Activated naive CD4-positive, alpha-beta T cell treated with anti-CD3 and anti-CD28 coated beads, Interleukin-2, amount 50 U/mL, for 72 hours (primary cell): ENCODE measurements around the gene FOXI3. TPM values are rescaled to one million over a fixed set of nuclear protein-coding genes. Genes with fewer than 3 reads are reported as not detected.
"Not testable (repeated sequence)": the region's sequence is repeated elsewhere in the genome, so short reads cannot be mapped to it uniquely, and the experiment has no call there.

Experiments
- ATAC-seq, 2 donors: fragments of 150-1000 bp; cut with Tn5 transposase; 2 replicates each; pipeline ENCODE4 v1.10.0; 2021; ENCODE audit warnings: mild to moderate bottlenecking in 2 of 2, moderate library complexity in 2 of 2
- DNase-seq, 2 donors: peaks; one replicate each; pipeline ENCODE4 v3.0.0; 2021 to 2022; ENCODE audit warnings: low spot score in 2 of 2
- H3K27ac Mint-ChIP-seq, 2 donors: one replicate each; pipeline ENCODE4 v1.8.0; 2022; ENCODE audit warnings: mild to moderate bottlenecking in 2 of 2, mixed read lengths in 2 of 2
- H3K36me3 Mint-ChIP-seq, 2 donors: one replicate each; pipeline ENCODE4 v1.8.0; 2022; ENCODE audit warnings: mixed read lengths in 2 of 2
- H3K9me3 Mint-ChIP-seq, 2 donors: one replicate each; pipeline ENCODE4 v1.8.0; 2022; ENCODE audit warnings: mixed read lengths in 2 of 2
- total RNA-seq, 2 donors: library from RNA; stranded (reverse); gene quantifications; one replicate each; pipeline ENCODE4 v1.2.3, GENCODE V29; 2022

FOXI3 gene
- total RNA-seq, 2 donors from 2014 or later, result not detected

DNA sequence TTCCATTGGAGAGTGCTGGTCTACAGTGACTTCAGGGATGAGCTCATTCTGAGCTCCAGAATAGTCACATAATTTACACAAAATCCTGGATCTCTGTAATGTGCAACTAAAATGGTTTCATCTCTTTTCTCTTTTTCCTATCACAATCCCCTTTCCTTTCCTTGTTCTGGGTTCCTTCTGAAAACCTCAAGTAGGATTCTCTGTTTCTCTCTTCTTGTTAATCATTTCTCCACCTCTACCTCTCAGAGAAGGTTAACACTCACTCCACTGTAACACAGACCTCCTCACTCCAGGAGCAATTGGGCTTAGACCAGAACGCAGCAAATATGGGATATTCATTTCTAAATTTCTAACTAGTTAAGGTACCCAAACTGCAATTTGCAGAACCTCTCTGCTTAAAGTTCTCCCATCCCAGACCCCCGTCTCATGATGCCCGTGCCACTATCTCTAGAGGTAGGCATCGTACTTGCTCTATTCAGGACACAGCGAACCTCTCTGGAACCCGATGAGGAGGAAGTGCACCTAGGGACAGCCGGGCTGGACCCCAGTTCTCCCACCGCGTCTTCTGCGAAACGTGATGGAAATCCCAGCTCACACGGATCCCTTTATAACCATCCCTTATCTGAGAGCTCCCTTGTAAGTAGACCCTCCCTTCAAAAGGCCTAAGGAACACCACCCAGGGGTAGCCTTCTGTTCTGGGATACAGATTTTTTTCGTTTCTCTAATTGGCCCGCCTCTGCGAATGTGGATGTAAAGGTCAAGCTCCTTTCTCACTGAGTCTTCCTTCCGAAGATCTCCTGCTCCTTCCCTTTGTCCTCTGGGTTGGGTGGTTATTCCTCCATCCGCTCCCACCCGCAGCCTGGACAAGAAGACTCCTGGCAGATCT is 1.3 kb downstream of the FOXI3 start:
- Mint-ChIP-seq H3K36me3 (no peaks in the 10 kb centered on the region), H3K9me3 (no peaks in the 10 kb centered on the region), H3K27ac (no peak overlapping the region)
- DNase-seq (no peak), ATAC-seq (no peak)

DNA sequence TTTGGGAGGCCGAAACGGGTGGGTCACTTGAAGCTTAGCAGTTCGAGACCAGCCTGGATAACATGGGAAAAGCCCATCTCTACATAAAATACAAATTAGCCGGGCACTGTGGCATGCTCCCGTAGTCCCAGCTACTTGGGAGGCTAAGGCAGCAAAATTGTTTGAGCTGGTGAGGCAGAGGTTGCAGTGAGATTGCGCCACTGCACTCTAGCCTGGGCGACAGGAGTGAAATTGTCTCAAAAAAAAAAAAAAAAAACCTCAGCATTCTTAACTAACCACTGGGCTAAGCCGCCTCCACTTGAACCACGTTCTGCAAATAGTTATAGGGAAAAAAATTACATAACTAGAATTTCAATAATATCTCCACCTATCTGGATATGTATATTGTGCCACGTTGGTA is 2.3 kb downstream of the FOXI3 start:
- H3K36me3 Mint-ChIP-seq, result no peaks in the 10 kb centered on the region
- no peak for DNase-seq
- no peaks in the 10 kb centered on the region for H3K9me3 Mint-ChIP-seq
- H3K27ac Mint-ChIP-seq, result no peak overlapping the region
- no peak for ATAC-seq

DNA sequence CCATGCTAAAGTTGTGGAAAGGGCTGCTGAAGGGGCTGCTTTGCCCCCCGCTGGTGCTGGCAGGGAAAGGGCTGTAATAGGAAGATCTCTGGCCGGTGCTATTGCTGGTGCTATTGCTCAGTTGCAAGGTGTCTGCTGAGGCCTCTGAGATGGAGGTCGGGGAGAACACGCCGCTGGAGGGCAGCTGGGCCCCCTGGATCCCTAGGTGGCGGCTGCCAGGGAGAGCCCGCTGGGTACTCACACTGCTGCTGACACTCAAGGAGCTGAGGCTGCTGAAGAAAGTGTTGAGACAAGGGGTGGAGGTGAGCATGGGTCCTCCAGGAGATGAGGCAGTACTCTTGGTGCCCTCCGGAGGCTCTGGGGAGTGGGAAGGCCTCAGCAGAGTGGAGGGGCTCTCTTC is 4.2 kb downstream of the FOXI3 start:
- Mint-ChIP-seq H3K36me3 (no peaks in the 10 kb centered on the region), H3K9me3 (no peaks in the 10 kb centered on the region), H3K27ac (no peak overlapping the region)
- ATAC-seq, result no peak
- no peak for DNase-seq

DNA sequence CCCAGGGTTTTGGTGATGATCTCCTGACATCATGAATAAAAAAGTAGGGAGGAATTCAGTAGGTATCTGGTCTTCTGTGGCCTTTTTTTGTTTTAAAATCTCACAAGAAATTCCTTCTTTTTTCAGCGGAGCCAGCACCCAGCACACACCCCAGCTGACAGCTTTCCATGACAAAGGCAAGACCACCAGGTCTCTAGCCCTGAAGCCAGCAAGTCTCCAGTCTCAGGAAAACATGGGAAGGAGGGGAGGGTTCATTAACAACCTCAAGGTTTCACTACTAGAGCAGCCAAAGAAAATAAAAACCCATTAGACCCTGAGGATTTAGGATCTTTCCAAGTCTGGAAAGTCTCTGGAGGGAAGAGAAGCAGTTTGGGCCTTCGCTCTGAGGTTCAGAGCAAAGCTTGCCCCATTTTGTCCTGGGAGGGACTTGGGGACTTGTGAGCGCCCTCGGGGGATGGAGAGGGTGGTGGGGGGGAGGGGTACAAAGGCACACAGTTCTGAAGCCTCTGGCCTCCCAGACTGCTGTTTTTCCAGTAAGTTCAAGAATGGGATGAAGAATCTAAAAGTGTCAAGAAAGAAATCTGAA is 9.0 kb downstream of the FOXI3 start:
- H3K9me3 Mint-ChIP-seq, result no peaks in the 10 kb centered on the region

DNA sequence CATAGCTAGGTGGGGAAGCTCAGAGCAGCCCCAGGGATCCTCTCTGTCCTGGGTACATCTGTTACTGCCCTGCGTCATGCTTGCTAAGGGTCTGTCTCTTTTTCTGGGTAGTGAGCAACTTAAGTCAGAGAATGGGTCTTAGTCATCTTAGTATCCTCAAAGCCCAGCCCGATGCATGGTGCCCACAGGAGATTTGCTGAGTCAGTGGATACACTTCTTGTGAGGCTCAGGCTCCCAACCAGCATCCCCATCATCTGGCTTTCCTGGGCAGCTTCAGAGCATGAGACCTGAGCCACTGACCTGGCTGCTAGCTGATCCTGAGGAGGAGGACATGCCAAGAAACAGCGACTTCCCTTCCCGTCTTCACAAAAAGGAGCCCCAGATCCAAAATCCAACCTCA is 10.0 kb downstream of the FOXI3 start:
- Mint-ChIP-seq H3K9me3 (no peaks in the 10 kb centered on the region), H3K36me3 (peaks cover 0 to 4% of the 10 kb centered on the region in 2 donors), H3K27ac (no peak overlapping the region)
- DNase-seq, result no peak
- no peak for ATAC-seq

More for the DNA sequence above, 9.0 kb downstream of the FOXI3 start:
- Mint-ChIP-seq H3K27ac (no peak overlapping the region), H3K36me3 (peaks cover 0 to 4% of the 10 kb centered on the region in 2 donors)
- no peak for DNase-seq
- ATAC-seq, result no peak

DNA sequence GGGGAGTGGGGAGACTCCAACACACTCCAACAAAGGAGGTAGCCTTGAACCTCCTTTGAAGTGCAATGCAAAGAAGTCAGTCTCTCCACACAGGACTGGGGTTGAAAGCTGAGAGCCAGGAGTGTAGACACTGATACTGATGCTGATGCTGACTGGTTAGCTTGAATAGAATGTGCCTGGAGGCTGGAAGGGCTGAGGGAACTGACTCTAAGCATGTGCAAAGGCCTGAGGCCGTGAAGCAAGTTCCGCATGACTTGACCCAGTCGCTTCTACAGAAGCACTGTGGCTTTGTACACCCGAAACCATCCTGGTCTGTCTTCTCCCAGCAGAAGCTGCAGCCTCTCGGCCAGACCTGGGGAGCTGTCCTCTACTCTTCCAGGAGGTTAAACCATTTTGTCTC is 10.4 kb downstream of the FOXI3 start:
- peaks cover 0 to 4% of the 10 kb centered on the region in 2 donors for H3K36me3 Mint-ChIP-seq
- no peak for DNase-seq

DNA sequence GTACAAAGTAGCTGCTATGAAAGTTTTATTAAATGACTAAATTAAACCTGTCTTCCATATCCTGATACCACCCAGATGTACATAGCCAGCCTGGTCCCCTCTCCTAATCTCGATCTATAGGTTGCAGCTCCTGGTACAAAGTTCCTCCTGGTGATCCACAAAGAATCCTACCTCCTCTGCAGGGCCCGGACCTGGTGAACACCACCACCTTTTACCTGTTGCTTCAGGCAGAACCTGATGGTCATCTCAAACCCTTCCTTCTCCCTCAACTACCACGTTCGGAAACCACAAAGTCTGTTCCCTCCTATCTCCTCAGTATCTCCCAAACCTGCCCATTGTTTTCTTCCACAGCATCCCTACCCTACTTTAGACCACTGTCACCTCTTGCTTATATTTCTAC is 15.5 kb downstream of the FOXI3 start:
- ATAC-seq (no peak), DNase-seq (no peak)
- Mint-ChIP-seq H3K9me3 (peaks cover 0 to 4% of the 10 kb centered on the region in 2 donors), H3K36me3 (peaks cover 0 to 4% of the 10 kb centered on the region in 2 donors), H3K27ac (no peak overlapping the region)

More for the DNA sequence above, 10.4 kb downstream of the FOXI3 start:
- Mint-ChIP-seq H3K27ac (no peak overlapping the region), H3K9me3 (no peaks in the 10 kb centered on the region)
- no peak for ATAC-seq

DNA sequence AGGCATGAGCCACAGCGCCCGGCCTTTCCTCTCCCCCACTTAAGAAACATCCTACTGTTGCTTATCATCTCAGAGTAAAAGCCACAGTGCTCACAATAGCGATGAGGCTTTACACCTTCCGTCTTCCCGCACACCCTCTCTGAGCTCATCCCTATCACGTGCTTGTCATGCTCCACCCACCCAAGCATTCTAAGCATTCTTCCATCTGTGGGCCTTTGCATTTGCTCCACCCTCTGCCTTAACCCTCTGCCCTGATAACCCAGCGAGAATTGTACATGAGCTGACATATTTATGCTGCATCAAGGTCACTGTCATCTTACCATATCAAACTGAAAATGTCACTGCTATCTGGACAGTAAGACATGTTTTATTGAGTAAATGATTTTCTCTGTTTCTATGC is 22.6 kb downstream of the FOXI3 start:
- Mint-ChIP-seq H3K9me3 (peaks cover 4 to 13% of the 10 kb centered on the region in 2 donors), H3K27ac (no peak overlapping the region), H3K36me3 (no peaks in the 10 kb centered on the region)
- DNase-seq (no peak), ATAC-seq (no peak)

DNA sequence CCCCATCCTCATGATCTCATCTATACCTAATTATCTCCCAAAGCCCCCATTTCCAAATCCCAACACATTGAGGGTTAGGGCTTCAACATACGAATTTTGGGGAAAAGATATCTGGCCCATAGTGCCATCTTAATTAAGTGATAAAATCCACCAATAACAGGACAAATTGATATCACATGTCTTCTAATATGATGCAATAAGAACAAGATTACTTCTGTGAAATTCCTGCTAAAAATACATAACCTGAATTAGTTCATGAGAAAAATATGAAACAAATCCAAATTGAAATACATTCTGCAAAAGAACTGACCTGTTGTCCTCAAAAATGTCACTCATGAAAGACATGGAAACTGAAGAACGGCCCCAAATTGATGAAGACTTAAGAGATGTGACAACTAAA is 28.8 kb downstream of the FOXI3 start:
- peaks cover 0 to 3% of the 10 kb centered on the region in 2 donors for H3K9me3 Mint-ChIP-seq
- DNase-seq, result no peak
- no peaks in the 10 kb centered on the region for H3K36me3 Mint-ChIP-seq
- no peak for ATAC-seq
- no peak overlapping the region for H3K27ac Mint-ChIP-seq

DNA sequence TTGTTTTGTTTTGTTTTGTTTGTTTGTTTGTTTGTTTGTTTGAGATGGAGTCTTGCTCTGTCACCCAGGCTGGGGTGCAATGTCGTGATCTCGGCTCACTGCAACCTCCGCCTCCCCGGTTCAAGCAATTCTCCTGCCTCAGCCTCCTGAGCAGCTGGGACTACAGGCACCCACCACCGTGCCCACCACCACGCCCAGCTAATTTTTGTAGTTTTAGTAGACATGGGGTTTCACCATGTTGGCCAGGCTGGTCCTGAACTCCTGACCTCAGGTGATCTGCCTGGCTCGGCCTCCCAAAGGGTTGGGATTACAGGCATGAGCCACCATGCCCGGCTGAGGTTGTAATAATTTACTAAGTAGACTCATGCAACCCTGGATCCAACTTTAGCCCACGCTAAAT is 33.4 kb downstream of the FOXI3 start:
- not testable (repeated sequence) for DNase-seq, H3K9me3 Mint-ChIP-seq, ATAC-seq, H3K36me3 Mint-ChIP-seq, H3K27ac Mint-ChIP-seq

DNA sequence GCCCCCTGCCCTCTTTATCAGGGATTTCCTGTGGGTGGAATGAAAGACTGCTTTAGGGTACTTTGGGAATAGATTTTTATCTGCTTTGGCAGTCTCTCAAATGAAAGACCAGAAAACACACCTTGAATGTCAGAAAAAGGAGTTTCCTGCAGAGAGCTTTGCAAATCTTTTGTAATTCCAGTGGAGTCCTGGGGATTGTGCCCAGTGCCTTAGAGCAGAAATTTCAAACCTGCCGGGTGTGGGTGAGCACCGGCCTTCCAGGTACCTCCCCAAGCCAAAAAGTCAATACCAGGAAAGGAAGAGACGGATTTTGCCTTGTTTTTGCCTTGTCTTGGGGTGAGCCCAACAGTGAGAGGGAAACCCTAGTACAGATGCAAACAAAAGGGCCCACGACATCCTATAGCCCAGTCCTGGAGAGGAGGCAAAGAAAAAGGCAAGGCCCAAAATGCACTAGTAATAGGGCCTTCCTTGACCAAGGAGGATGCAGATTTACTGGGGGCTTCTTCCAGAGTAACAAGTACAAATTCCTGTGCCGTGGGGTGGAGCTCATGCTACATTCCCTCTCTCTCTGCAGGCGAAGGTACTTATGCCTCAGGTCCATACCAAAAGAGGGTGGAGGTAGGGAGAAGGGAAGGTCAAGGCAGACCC is 36.4 kb downstream of the FOXI3 start:
- Mint-ChIP-seq H3K27ac (no peak overlapping the region), H3K9me3 (no peaks in the 10 kb centered on the region), H3K36me3 (no peaks in the 10 kb centered on the region)
- DNase-seq, result no peak
- no peak for ATAC-seq

DNA sequence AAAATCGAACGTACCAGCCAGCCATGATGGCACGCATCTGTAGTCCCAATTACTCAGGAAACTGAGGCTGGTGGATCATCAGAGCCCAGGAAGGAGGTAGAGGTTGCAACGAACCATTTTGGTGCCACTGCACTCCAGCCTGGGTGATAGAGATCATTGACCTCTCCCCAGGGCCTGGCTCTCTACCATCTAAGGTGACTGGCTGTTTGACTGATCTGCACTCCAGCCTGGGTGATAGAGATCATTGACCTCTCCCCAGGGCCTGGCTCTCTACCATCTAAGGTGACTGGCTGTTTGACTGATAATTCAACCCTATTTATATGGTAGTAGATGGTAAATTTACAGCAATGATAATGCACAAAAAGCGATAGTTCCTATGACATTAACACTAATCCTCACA is 43.6 kb downstream of the FOXI3 start:
- not testable (repeated sequence) for H3K36me3 Mint-ChIP-seq, DNase-seq, H3K9me3 Mint-ChIP-seq, ATAC-seq, H3K27ac Mint-ChIP-seq

DNA sequence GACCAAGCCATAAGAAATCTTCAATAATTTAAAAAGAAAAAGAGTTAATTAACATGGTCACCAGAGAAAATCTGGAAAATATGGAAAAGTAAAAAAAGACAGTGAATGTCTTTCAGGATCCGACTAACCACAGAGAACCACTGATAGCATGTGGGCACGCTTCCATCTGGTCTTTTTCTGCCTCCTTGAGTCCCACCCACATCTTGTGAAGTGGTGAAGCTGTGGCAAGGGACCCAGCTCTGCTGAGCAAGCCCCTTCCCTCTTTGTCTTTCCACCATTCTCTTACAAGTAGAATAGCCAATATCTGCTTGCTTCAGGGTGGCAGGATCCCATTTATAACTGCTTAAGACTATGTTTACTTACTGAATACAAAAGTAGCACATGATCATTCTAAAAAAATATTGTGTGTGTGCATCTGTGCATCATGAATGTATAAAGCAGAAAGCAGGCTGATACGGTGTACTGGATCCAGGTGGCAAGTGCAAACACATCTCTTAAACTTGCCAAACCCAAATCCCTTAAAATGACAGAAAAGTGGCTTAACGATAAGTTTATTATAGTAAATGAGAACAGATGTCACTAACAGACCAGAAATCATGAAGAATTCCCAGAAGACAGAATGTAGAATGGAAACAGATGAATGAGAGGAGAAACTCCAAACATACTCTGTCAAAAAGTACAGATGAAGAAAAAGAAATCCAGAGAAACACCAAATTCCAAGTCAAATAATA is 52.3 kb downstream of the FOXI3 start:
- H3K9me3 Mint-ChIP-seq, result no peaks in the 10 kb centered on the region
- no peaks in the 10 kb centered on the region for H3K36me3 Mint-ChIP-seq
- H3K27ac Mint-ChIP-seq, result no peak overlapping the region
- no peak for ATAC-seq
- DNase-seq, result no peak

DNA sequence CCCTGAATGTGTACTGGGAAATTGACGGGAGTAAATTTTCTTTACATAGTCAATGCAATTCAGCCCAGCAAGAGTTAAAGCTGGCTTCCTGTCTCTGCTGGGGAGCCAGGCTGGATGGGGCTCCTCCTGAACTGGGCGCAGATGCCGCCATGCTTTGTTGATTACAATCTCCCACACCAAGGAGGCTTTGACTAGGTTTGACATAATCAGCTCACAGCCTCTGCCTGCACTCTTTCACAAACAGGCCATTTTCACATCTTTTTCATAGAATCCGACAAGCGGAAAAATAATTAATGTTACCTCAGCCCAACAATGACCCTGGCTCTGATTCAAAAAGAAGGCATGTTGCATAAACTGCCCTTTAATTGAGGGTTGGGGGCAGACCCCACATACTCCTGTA is 54.3 kb downstream of the FOXI3 start:
- no peak for DNase-seq
- Mint-ChIP-seq H3K27ac (no peak overlapping the region), H3K36me3 (no peaks in the 10 kb centered on the region), H3K9me3 (no peaks in the 10 kb centered on the region)
- no peak for ATAC-seq
